HFFc6 (cell line): ENCODE measurements around the gene BPIFA3. TPM values are rescaled to one million over a fixed set of nuclear protein-coding genes. Genes with fewer than 3 reads are reported as not detected.

Experiments
- DNase-seq: peaks from one replicate; pipeline ENCODE4 v3.0.0-alpha.2; 2018
- H3K27ac Mint-ChIP-seq: 2 replicates; pipeline ENCODE4 v1.8.0; 2020; ENCODE audit warnings: mild to moderate bottlenecking, mixed read lengths
- H3K27me3 Mint-ChIP-seq: 2 replicates; pipeline ENCODE4 v1.8.0; 2021; ENCODE audit warnings: mild to moderate bottlenecking, moderate library complexity, mixed read lengths; ENCODE audit not compliant: insufficient read depth
- H3K36me3 Mint-ChIP-seq: 2 replicates; pipeline ENCODE4 v1.8.0; 2021; ENCODE audit warnings: low read depth, mixed read lengths
- H3K4me1 Mint-ChIP-seq: 2 replicates; pipeline ENCODE4 v1.8.0; 2020; ENCODE audit warnings: low read depth, mixed read lengths
- H3K4me3 Mint-ChIP-seq: 2 replicates; pipeline ENCODE4 v1.8.0; 2020; ENCODE audit warnings: mild to moderate bottlenecking, moderate library complexity, mixed read lengths
- H3K9me3 Mint-ChIP-seq: 2 replicates; pipeline ENCODE4 v1.8.0; 2020; ENCODE audit warnings: mild to moderate bottlenecking, mixed read lengths
- CTCF ChIP-seq: fragments of 200-600 bp; sonication (generic); IDR thresholded peaks from 2 replicates; pipeline ENCODE4 v1.5.0; 2021; ENCODE audit warnings: antibody characterized with exemption, mild to moderate bottlenecking
- total RNA-seq, 6 experiments: library from RNA; stranded (reverse); fragmentation: NEBNext Ultra II Directional; extraction: Animal tissue kit (Norgen Biotek cat#: 25700); gene quantifications; 2 replicates in 1 of 6; 3 replicates in 5 of 6; pipeline ENCODE4 v1.2.3, GENCODE V29; 2021

The BPIFA3 gene
- total RNA-seq, 6 experiments from 2014 or later, result not detected

- TF ChIP-seq CTCF, result no peak; the same call in 1 of the 2 replicates
Observed at GRCh38 chr20:33233129-33233774, 16.1 kb downstream of the BPIFA3 start.

GRCh38 chr20:33234050-33234449 is 16.9 kb downstream of the BPIFA3 start:
- H3K9me3 Mint-ChIP-seq, result no peaks in the 10 kb centered on the region
- peaks cover 44% of the 10 kb centered on the region for H3K27me3 Mint-ChIP-seq
- TF ChIP-seq CTCF, result no peak
- H3K36me3 Mint-ChIP-seq, result no peaks in the 10 kb centered on the region
- H3K4me3 Mint-ChIP-seq, result no peak overlapping the region
- H3K4me1 Mint-ChIP-seq, result no peaks in the 10 kb centered on the region
- DNase-seq, result no peak
- no peak overlapping the region for H3K27ac Mint-ChIP-seq

More at GRCh38 chr20:33233129-33233774, 16.1 kb downstream of the BPIFA3 start:
- Mint-ChIP-seq H3K27ac (no peak overlapping the region), H3K36me3 (no peaks in the 10 kb centered on the region), H3K27me3 (peaks cover 41% of the 10 kb centered on the region), H3K4me1 (no peaks in the 10 kb centered on the region), H3K4me3 (no peak overlapping the region), H3K9me3 (no peaks in the 10 kb centered on the region)
- no peak for DNase-seq

- Mint-ChIP-seq H3K9me3 (no peaks in the 10 kb centered on the region), H3K4me3 (no peak within 1 kb of the TSS), H3K4me1 (no peaks in the 10 kb centered on the region), H3K27ac (no peak within 1 kb of the TSS), H3K36me3 (no peaks in the 10 kb centered on the region), H3K27me3 (peaks cover 39% of the 10 kb centered on the region)
- no peak for DNase-seq
- no peak for TF ChIP-seq CTCF
Observed at GRCh38 chr20:33235696-33236095, 18.5 kb downstream of the BPIFA3 start, which contains the start of gene BPIFA1. BPIFA1 (plus strand) TSS chr20:33235996; CDS start chr20:33237712, 1,716 bp downstream.

- no peaks in the 10 kb centered on the region for H3K9me3 Mint-ChIP-seq
- H3K36me3 Mint-ChIP-seq, result no peaks in the 10 kb centered on the region
- no peak for TF ChIP-seq CTCF
- DNase-seq, result no peak
- peaks cover 35% of the 10 kb centered on the region for H3K27me3 Mint-ChIP-seq
- no peak overlapping the region for H3K27ac Mint-ChIP-seq
- H3K4me1 Mint-ChIP-seq, result no peaks in the 10 kb centered on the region
- no peak overlapping the region for H3K4me3 Mint-ChIP-seq
Observed at GRCh38 chr20:33236351-33236750, 19.2 kb downstream of the BPIFA3 start.

DNA sequence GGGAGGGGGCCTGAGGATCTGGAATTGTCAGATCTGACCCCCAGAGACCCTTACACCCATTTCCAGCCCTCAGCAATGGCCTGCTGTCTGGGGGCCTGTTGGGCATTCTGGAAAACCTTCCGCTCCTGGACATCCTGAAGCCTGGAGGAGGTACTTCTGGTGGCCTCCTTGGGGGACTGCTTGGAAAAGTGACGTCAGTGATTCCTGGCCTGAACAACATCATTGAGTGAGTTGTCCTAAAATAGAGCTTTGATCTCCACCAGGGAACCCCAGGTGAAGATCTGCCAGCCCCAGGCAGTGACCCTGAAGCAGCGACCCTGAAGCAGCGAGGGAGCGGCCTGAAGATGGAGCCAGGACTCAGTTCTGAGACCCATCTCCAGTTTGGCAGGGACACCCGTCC is 20.8 kb downstream of the BPIFA3 start:
- Mint-ChIP-seq H3K9me3 (no peaks in the 10 kb centered on the region), H3K4me1 (no peaks in the 10 kb centered on the region), H3K27ac (no peak overlapping the region), H3K4me3 (no peak overlapping the region), H3K36me3 (no peaks in the 10 kb centered on the region), H3K27me3 (peaks cover 29% of the 10 kb centered on the region)
- no peak for DNase-seq
- TF ChIP-seq CTCF, result no peak
